Measurements from ENCODE around the gene COPS2. TPM values are rescaled to one million over a fixed set of nuclear protein-coding genes. Genes with fewer than 3 reads are reported as not detected.
A peak's percentile ranks its signal among the peaks of the same experiment; 100 is the strongest.

COPS2 gene
- total and polyA plus RNA-seq, 2 of the 13 experiments (the other 11 are each of a cell fraction or from before 2014, with no cell fraction given) = 37.8 to 66.3 TPM

DNA sequence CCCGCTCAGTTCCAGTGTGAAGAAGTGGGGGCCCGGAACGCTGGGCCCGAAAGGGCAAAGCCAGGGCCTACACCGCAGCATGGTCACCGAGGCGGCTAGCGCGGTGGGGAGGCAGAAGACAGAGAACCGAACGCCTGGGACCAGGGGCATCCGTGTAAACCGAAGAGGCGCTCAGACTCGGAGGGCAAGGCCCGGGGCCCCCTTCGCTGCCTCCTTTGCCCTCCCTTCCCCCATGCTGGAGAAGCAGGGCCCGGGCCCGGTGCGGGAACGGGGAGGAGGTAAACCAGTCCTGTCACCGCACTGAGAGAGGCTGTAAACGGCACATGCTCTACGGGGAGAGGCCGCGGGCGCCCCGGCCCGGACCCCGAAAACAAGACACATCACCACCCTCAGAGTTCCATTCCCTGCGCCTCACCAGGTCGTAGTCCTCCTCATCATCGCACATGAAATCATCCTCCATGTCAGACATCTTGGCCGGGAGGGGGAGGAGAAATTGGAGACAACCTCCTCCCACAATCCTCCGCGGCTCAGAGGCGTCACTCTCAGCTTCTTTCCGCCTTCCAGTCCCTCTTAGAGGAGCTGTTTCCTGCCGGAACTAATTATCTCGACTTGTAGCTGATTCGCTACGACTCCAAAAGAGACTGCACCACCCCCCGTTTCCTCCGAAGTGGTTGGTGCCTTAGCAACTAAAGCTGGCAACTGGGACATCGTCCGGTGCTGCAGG, at the start of gene COPS2 (continued):
- TF ChIP-seq KIAA2018 (CRISPR knock-in tag; IDR thresholded peaks at IDR 0.05; ENCODE audit: borderline replicate concordance) (no peak), UBTF (CRISPR knock-in tag; IDR thresholded peaks at IDR 0.05) (peak; percentile 81), MTF1 (CRISPR knock-in tag; IDR thresholded peaks at IDR 0.05) (no peak), NFIC (IDR thresholded peaks at IDR 0.05; ENCODE audit: low read length) (peak; percentile 54; the same call in 1 of the 2 replicates), IRF1 (CRISPR knock-in tag; IDR thresholded peaks at IDR 0.05; ENCODE audit: low read depth) (no peak), NR2C2 (CRISPR knock-in tag; IDR thresholded peaks at IDR 0.05; ENCODE audit: borderline replicate concordance) (peak; percentile 54), ARID3A (IDR thresholded peaks at IDR 0.05; ENCODE audit: low read depth, low read length) (peak; percentile 55), ZNF781 (CRISPR knock-in tag; IDR thresholded peaks at IDR 0.05; ENCODE audit: borderline replicate concordance, not compliant biosample characterization) (peak; percentile 82), ZBTB8A (CRISPR knock-in tag; IDR thresholded peaks at IDR 0.05; ENCODE audit: borderline replicate concordance, low read depth) (no peak; the same call in 1 of the 2 replicates), ZNF138 (CRISPR knock-in tag; IDR thresholded peaks at IDR 0.05; ENCODE audit: low read depth) (0 out of 2 replicates have a peak, but pooled peaks have one; percentile 38), ZFY (CRISPR knock-in tag; IDR thresholded peaks at IDR 0.05) (peak; percentile 95)

All from HepG2 (cell line).